ENCODE measurements around the gene KCNG2. TPM values are rescaled to one million over a fixed set of nuclear protein-coding genes. Genes with fewer than 3 reads are reported as not detected.
A peak's percentile ranks its signal among the peaks of the same experiment; 100 is the strongest.

The KCNG2 gene
- total and polyA plus RNA-seq, 2 of the 8 experiments (the other 6 are each of a cell fraction or from before 2014, with no cell fraction given): 0.19 to 0.74 TPM

GRCh38 chr18:79798346-79798998 is 734 bp downstream of the KCNG2 start (continued):
- TF ChIP-seq SUZ12 (IDR thresholded peaks at IDR 0.05; ENCODE audit: low read length) (peak; percentile 87), HDAC2 (IDR thresholded peaks at IDR 0.05; ENCODE audit: borderline replicate concordance in 1 of 2, low read depth in 2 of 2, low read length in 2 of 2) (0 out of 4 replicates have a peak, but pooled peaks of 1 of the 2 experiments have one; percentile 20), SIN3A (conservative IDR thresholded peaks at IDR 0.05 in 1 of 2, IDR thresholded peaks at IDR 0.05 in 1 of 2; ENCODE audit: low read depth in 1 of 2, low read length in 2 of 2) (0 out of 4 replicates have a peak, but pooled peaks of 1 of the 2 experiments have one; percentile 6)

All from H1 (cell line).